ENCODE data around the gene LAD1. TPM values are rescaled to one million over a fixed set of nuclear protein-coding genes. Genes with fewer than 3 reads are reported as not detected.

LAD1 gene
- polyA plus RNA-seq, 1 of the 3 experiments (the other 2 are of a cell fraction), result not detected

- Histone ChIP-seq H3K4me1 (ENCODE audit: control insufficient read depth in 1 of 2, insufficient read depth in 2 of 2, low read depth in 1 of 2, low read length in 1 of 2) (peaks cover 0 to 5% of the 10 kb centered on the region in 2 experiments; a peak in 1 of 4 replicates), H2AFZ (ENCODE audit: low read depth) (no peak overlapping the region), H3K27me3 (ENCODE audit: insufficient read depth) (no peaks in the 10 kb centered on the region; the same call in 1 of the 2 replicates), H3F3A (replicated peaks; ENCODE audit: insufficient read depth) (no peaks in the 10 kb centered on the region), H3K9me3 (no peaks in the 10 kb centered on the region), H4K20me1 (ENCODE audit: insufficient read depth) (no peaks in the 10 kb centered on the region), H3K4me2 (no peak overlapping the region), H3K79me2 (ENCODE audit: insufficient read depth) (no peaks in the 10 kb centered on the region), H3K9me2 (no peaks in the 10 kb centered on the region), H3K9ac (no peak overlapping the region), H3K4me3 (ENCODE audit: low read depth in 2 of 2, low read length in 1 of 2) (no peak overlapping the region), H3K36me3 (replicated peaks in 1 of 2; ENCODE audit: control insufficient read depth in 1 of 2, insufficient read depth in 2 of 2, low read length in 1 of 2) (no peaks in the 10 kb centered on the region), H3K27ac (ENCODE audit: low read depth in 2 of 2, low read length in 1 of 2) (no peak overlapping the region)
- no peak for TF ChIP-seq POLR2AphosphoS5 (IDR thresholded peaks at IDR 0.05; ENCODE audit: low read depth, low read length)
- no peak for TF ChIP-seq TEAD4 (IDR thresholded peaks at IDR 0.05; ENCODE audit: borderline replicate concordance, insufficient read depth)
- no peak for TF ChIP-seq TAF1 (IDR thresholded peaks at IDR 0.05; ENCODE audit: borderline replicate concordance, low read depth, low read length)
- no peak for TF ChIP-seq SMC3 (IDR thresholded peaks at IDR 0.05; ENCODE audit: low read depth, low read length)
- TF ChIP-seq MAX (IDR thresholded peaks at IDR 0.05; ENCODE audit: low read depth), result no peak
- TF ChIP-seq TCF12 (IDR thresholded peaks at IDR 0.05), result no peak
- TF ChIP-seq CTCF (IDR thresholded peaks at IDR 0.05), result no peak
- TF ChIP-seq RFX5 (IDR thresholded peaks at IDR 0.05; ENCODE audit: low read length), result no peak
- TF ChIP-seq YY1 (IDR thresholded peaks at IDR 0.05; ENCODE audit: low read depth), result no peak
- no peak for DNase-seq
- WGBS (ENCODE audit: low lambda C conversion rate), result 82% methylated on average over 10 of the region's 15 CpGs
- POLR2A ChIA-PET, result no interaction called here
- CTCF ChIA-PET, result interaction anchor here (0.6 to 17.5 kb wide), 60 partner anchors 8 to 386 kb away, joined by 3 to 329 read pairs (median 5); partner anchors contain the start of gene TNNT2
These were observed 38.0 kb downstream of the LAD1 start for GRCh38 chr1:201360901-201361651.

- H3K4me3 ChIP-seq (ENCODE audit: low read depth in 2 of 2, low read length in 1 of 2), result no peak overlapping the region
- H3K4me2 ChIP-seq, result no peak overlapping the region
- H4K20me1 ChIP-seq (ENCODE audit: insufficient read depth), result no peaks in the 10 kb centered on the region
- H3K79me2 ChIP-seq (ENCODE audit: insufficient read depth), result no peaks in the 10 kb centered on the region
- no peak overlapping the region for H2AFZ ChIP-seq (ENCODE audit: low read depth)
- H3K36me3 ChIP-seq (replicated peaks in 1 of 2; ENCODE audit: control insufficient read depth in 1 of 2, insufficient read depth in 2 of 2, low read length in 1 of 2), result no peaks in the 10 kb centered on the region
- DNase-seq, result no peak
- peaks cover 3% of the 10 kb centered on the region; the same call in 1 of the 2 replicates for H3K27me3 ChIP-seq (ENCODE audit: insufficient read depth)
- no peak overlapping the region for H3K27ac ChIP-seq (ENCODE audit: low read depth in 2 of 2, low read length in 1 of 2)
- no peaks in the 10 kb centered on the region for H3K9me3 ChIP-seq
- no peak for TF ChIP-seq POLR2AphosphoS5 (IDR thresholded peaks at IDR 0.05; ENCODE audit: low read depth, low read length)
- TF ChIP-seq YY1 (IDR thresholded peaks at IDR 0.05; ENCODE audit: low read depth), result no peak
- no peak for TF ChIP-seq EZH2phosphoT487 (IDR thresholded peaks at IDR 0.05; ENCODE audit: borderline replicate concordance, low read depth)
- H3F3A ChIP-seq (replicated peaks; ENCODE audit: insufficient read depth), result no peaks in the 10 kb centered on the region
- 65% methylated on average over 6 of the region's 7 CpGs for WGBS (ENCODE audit: low lambda C conversion rate)
- H3K9ac ChIP-seq, result no peak overlapping the region
- no peaks in the 10 kb centered on the region for H3K9me2 ChIP-seq
- POLR2A ChIA-PET, result no interaction called here
- CTCF ChIA-PET, result interaction anchor here (0.8 to 17.5 kb wide), 36 partner anchors 8 to 212 kb away, joined by 3 to 329 read pairs (median 8); partner anchors contain the start of gene TNNT2
- H3K4me1 ChIP-seq (ENCODE audit: control insufficient read depth in 1 of 2, insufficient read depth in 2 of 2, low read depth in 1 of 2, low read length in 1 of 2), result peaks cover 0 to 5% of the 10 kb centered on the region in 2 experiments; a peak in 1 of 4 replicates
These were observed 38.6 kb downstream of the LAD1 start for GRCh38 chr1:201360486-201360885.

Measured in SK-N-SH (cell line).